ENCODE data around the gene UGT1A6. TPM values are rescaled to one million over a fixed set of nuclear protein-coding genes. Genes with fewer than 3 reads are reported as not detected.
A peak's percentile ranks its signal among the peaks of the same experiment; 100 is the strongest.
"Not testable (repeated sequence)": the region's sequence is repeated elsewhere in the genome, so short reads cannot be mapped to it uniquely, and the experiment has no call there.

UGT1A6 gene
- total RNA-seq, 1 donor from 2014 or later = 3.1 TPM

- no peak for DNase-seq (ENCODE audit: low spot score)
These were observed 25.9 kb downstream of the UGT1A6 start, which contains the start of gene UGT1A4 for GRCh38 chr2:233718552-233718951. Gene UGT1A4 (plus strand): TSS chr2:233718736. CDS start chr2:233718821, 85 bp downstream.

GRCh38 chr2:233728723-233729301 is 36.1 kb downstream of the UGT1A6 start, which contains the start of gene UGT1A3:
Gene UGT1A3 (plus strand): TSS chr2:233729042. CDS start chr2:233729127, 85 bp downstream.
- no peak for DNase-seq (ENCODE audit: low spot score)

GRCh38 chr2:233736868-233737653 is 44.4 kb downstream of the UGT1A6 start:
- not testable (repeated sequence) for DNase-seq (ENCODE audit: low spot score)

GRCh38 chr2:233740870-233741269 is 48.2 kb downstream of the UGT1A6 start:
- DNase-seq (ENCODE audit: low spot score) = no peak

GRCh38 chr2:233743464-233744259 is 51.0 kb downstream of the UGT1A6 start:
- DNase-seq (ENCODE audit: low spot score) = no peak

- no peak for DNase-seq (ENCODE audit: low spot score)
These were observed 52.5 kb downstream of the UGT1A6 start for GRCh38 chr2:233745073-233745755.

- DNase-seq (ENCODE audit: low spot score) = not testable (repeated sequence)
These were observed 53.1 kb downstream of the UGT1A6 start for GRCh38 chr2:233745838-233746237.

- DNase-seq (ENCODE audit: low spot score) = no peak
These were observed 54.0 kb downstream of the UGT1A6 start for GRCh38 chr2:233746475-233747282.

- DNase-seq (ENCODE audit: low spot score) = no peak
These were observed 54.5 kb downstream of the UGT1A6 start for GRCh38 chr2:233747283-233747544.

GRCh38 chr2:233750689-233751088 is 58.0 kb downstream of the UGT1A6 start:
- not testable (repeated sequence) for DNase-seq (ENCODE audit: low spot score)

- not testable (repeated sequence) for DNase-seq (ENCODE audit: low spot score)
These were observed 58.7 kb downstream of the UGT1A6 start for GRCh38 chr2:233751212-233752009.

- no peak for DNase-seq (ENCODE audit: low spot score)
These were observed 62.4 kb downstream of the UGT1A6 start for GRCh38 chr2:233754872-233755611.

GRCh38 chr2:233756429-233757081 is 63.9 kb downstream of the UGT1A6 start:
- DNase-seq (ENCODE audit: low spot score) = no peak

- no peak for DNase-seq (ENCODE audit: low spot score)
These were observed 65.5 kb downstream of the UGT1A6 start for GRCh38 chr2:233758141-233758540.

- DNase-seq (ENCODE audit: low spot score) = no peak
These were observed 66.2 kb downstream of the UGT1A6 start for GRCh38 chr2:233758849-233759248.

- DNase-seq (ENCODE audit: low spot score) = no peak
These were observed 67.4 kb downstream of the UGT1A6 start, which contains the start of gene UGT1A1 for GRCh38 chr2:233760043-233760442. Gene UGT1A1 (plus strand): TSS chr2:233760270. CDS start chr2:233760288, 18 bp downstream.

- peak; percentile 2 for DNase-seq (ENCODE audit: low spot score)
These were observed 68.5 kb downstream of the UGT1A6 start for GRCh38 chr2:233761040-233761769.

- DNase-seq (ENCODE audit: low spot score) = no peak
These were observed 71.6 kb downstream of the UGT1A6 start for GRCh38 chr2:233764264-233764663.
